ENCODE measurements around the gene NEAT1. TPM values are rescaled to one million over a fixed set of nuclear protein-coding genes. Genes with fewer than 3 reads are reported as not detected.

Gene NEAT1
- total RNA-seq, 1 experiment from 2014 or later, result 938 TPM

DNA sequence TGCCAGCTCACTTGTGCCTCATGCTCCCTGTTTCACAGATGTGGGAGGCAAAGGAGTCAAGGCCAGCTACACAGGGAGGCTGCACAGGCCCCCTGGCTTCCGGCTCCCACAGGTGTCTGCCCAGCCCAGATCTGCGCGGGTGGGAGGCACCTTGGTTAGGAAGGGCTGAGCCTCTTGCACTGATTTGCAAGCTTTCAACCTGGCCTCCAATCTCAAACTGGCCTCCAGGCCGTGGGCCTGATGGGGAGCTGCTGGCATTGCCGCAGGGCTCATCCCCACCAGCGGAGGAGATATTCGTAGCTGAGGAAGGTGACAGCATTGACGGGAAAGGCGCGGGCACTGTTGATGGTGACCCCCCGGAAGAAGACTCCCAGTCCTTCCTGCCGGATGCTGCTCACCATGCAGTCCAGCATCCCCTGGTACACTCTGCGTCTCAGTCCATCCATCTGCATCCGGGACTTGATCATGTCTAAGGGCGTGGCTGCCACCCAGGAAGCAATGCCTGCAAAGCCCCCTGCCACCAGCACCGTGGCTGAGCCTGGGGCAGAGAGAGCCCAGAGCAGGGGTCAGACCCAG lies 46.4 kb upstream of the NEAT1 start:
- Histone ChIP-seq H3K79me2 (ENCODE audit: low read depth) (peaks cover 7% of the 10 kb centered on the region; the same call in 1 of the 2 replicates), H3F3A (ENCODE audit: insufficient read depth, low read depth) (peaks cover 42% of the 10 kb centered on the region), H3K4me2 (no peak overlapping the region), H3K9me2 (ENCODE audit: insufficient read depth) (no peaks in the 10 kb centered on the region), H3K27me3 (ENCODE audit: insufficient read depth, low read depth) (no peaks in the 10 kb centered on the region), H2AFZ (no peak overlapping the region), H3K9me3 (ENCODE audit: insufficient read depth, low read depth) (no peaks in the 10 kb centered on the region), H4K20me1 (ENCODE audit: insufficient read depth) (no peaks in the 10 kb centered on the region), H3K27ac (no peak overlapping the region), H3K36me3 (ENCODE audit: low read depth) (no peaks in the 10 kb centered on the region), H3K4me3 (no peak overlapping the region), H3K4me1 (replicated peaks; ENCODE audit: insufficient read depth) (peaks cover 24% of the 10 kb centered on the region)
- BruUV-seq (replicated peaks), result no TSS peak
- intact Hi-C loops (cut with micrococcal nuclease; ENCODE audit: unreplicated experiment), result no loop called here
- TF ChIP-seq EZH2 (IDR thresholded peaks at IDR 0.05; ENCODE audit: low read depth) (no peak), CTCF (conservative IDR thresholded peaks at IDR 0.05) (no peak)
- CTCF ChIA-PET, result no interaction called here
- POLR2A ChIA-PET (ENCODE audit: unreplicated experiment), result no interaction called here
- no peak for DNase-seq

DNA sequence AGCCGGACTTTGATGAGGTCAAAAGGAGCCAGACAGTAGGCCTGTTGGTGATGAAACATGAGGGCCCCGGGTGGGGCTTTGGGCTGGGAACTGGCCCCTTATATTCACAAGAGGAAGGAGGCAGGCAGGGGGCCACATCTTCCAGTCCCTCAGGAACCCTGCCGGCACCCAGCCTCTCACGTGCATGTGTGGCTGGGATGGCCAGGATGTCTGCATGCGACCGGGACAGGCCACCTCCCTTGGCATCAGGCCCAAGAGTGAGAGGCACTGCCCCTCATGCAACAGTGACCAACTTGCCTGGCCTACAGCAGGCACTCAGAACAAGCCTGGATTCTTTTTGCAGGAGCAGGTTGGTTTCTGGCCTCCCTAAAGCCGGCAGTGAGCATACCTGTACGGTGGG lies 45.6 kb upstream of the NEAT1 start:
- ChIA-PET POLR2A (ENCODE audit: unreplicated experiment) (no interaction called here), CTCF (no interaction called here)
- H3K27me3 ChIP-seq (ENCODE audit: insufficient read depth, low read depth), result no peaks in the 10 kb centered on the region
- no peak overlapping the region for H3K4me2 ChIP-seq
- H3K79me2 ChIP-seq (ENCODE audit: low read depth), result peaks cover 7% of the 10 kb centered on the region; the same call in 1 of the 2 replicates
- H3F3A ChIP-seq (ENCODE audit: insufficient read depth, low read depth), result peaks cover 42% of the 10 kb centered on the region
- H3K9me3 ChIP-seq (ENCODE audit: insufficient read depth, low read depth), result no peaks in the 10 kb centered on the region
- H3K9me2 ChIP-seq (ENCODE audit: insufficient read depth), result no peaks in the 10 kb centered on the region
- intact Hi-C loops (cut with micrococcal nuclease; ENCODE audit: unreplicated experiment), result no loop called here
- no peak for DNase-seq
- H3K36me3 ChIP-seq (ENCODE audit: low read depth), result no peaks in the 10 kb centered on the region
- H3K27ac ChIP-seq, result no peak overlapping the region
- no peak for TF ChIP-seq CTCF (conservative IDR thresholded peaks at IDR 0.05)
- TF ChIP-seq EZH2 (IDR thresholded peaks at IDR 0.05; ENCODE audit: low read depth), result no peak
- no peak overlapping the region for H3K4me3 ChIP-seq
- H2AFZ ChIP-seq, result no peak overlapping the region
- no TSS peak for BruUV-seq (replicated peaks)
- peaks cover 21% of the 10 kb centered on the region for H3K4me1 ChIP-seq (replicated peaks; ENCODE audit: insufficient read depth)
- H4K20me1 ChIP-seq (ENCODE audit: insufficient read depth), result no peaks in the 10 kb centered on the region

GRCh38 chr11:65377777-65378176 lies 44.8 kb upstream of the NEAT1 start:
- intact Hi-C loops (cut with micrococcal nuclease; ENCODE audit: unreplicated experiment), result no loop called here
- H3K79me2 ChIP-seq (ENCODE audit: low read depth), result peaks cover 7% of the 10 kb centered on the region; the same call in 1 of the 2 replicates
- no peak overlapping the region for H3K27ac ChIP-seq
- no peak overlapping the region for H2AFZ ChIP-seq
- ChIA-PET CTCF (no interaction called here), POLR2A (ENCODE audit: unreplicated experiment) (interaction anchor here (0.5 kb wide), 1 partner anchor 42 kb away, joined by 7 read pairs; no protein-coding TSS in a partner anchor)
- BruUV-seq (replicated peaks), result no TSS peak
- DNase-seq, result no peak
- no peaks in the 10 kb centered on the region for H3K27me3 ChIP-seq (ENCODE audit: insufficient read depth, low read depth)
- no peak overlapping the region for H3K4me2 ChIP-seq
- no peaks in the 10 kb centered on the region for H3K36me3 ChIP-seq (ENCODE audit: low read depth)
- H3K4me1 ChIP-seq (replicated peaks; ENCODE audit: insufficient read depth), result peaks cover 25% of the 10 kb centered on the region
- TF ChIP-seq EZH2 (IDR thresholded peaks at IDR 0.05; ENCODE audit: low read depth) (no peak), CTCF (conservative IDR thresholded peaks at IDR 0.05) (no peak)
- H3K9me3 ChIP-seq (ENCODE audit: insufficient read depth, low read depth), result no peaks in the 10 kb centered on the region
- no peaks in the 10 kb centered on the region for H3K9me2 ChIP-seq (ENCODE audit: insufficient read depth)
- no peaks in the 10 kb centered on the region for H4K20me1 ChIP-seq (ENCODE audit: insufficient read depth)
- H3F3A ChIP-seq (ENCODE audit: insufficient read depth, low read depth), result peaks cover 42% of the 10 kb centered on the region
- H3K4me3 ChIP-seq, result no peak overlapping the region
